Measurements from ENCODE around the gene NCK2.

Gene NCK2

DNA sequence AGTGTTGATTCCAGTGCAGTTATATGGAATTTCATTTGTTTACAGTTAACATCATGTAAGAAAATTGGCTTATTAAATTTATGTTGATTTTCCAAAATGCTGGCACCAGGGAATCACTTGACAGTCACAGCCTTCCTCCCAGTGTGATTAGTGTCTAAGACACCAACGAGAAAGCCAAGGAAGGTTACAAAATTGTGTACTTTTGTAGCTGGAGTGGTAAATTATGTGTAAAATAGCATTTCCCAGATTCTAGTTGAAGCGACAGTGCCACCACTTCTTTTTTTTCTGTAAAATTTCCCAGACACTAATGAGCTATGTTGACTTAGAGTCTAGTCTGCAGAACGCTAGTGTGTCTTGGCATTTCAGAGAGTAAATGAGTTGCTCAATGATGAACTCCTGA is 101.3 kb downstream of the NCK2 start:
- H3K4me3 ChIP-seq (ENCODE audit: low read length, poor library complexity, severe bottlenecking) = no peak overlapping the region
- H3K79me2 ChIP-seq (ENCODE audit: insufficient read depth, low read length) = peaks cover 50% of the 10 kb centered on the region
- no peak overlapping the region for H3K9ac ChIP-seq (ENCODE audit: low read depth, low read length, poor library complexity, severe bottlenecking)
- no peaks in the 10 kb centered on the region for H3K9me3 ChIP-seq (ENCODE audit: insufficient read depth, low read depth, low read length)
- no peaks in the 10 kb centered on the region for H3F3A ChIP-seq (ENCODE audit: low read depth)
- no peaks in the 10 kb centered on the region; the same call in 1 of the 2 replicates for H3K36me3 ChIP-seq (ENCODE audit: insufficient read depth, low read length)
- no peak overlapping the region for H2AFZ ChIP-seq (ENCODE audit: low read length)
- H3K4me2 ChIP-seq (ENCODE audit: low read depth, low read length, poor library complexity, severe bottlenecking) = no peak overlapping the region
- no peaks in the 10 kb centered on the region for H4K20me1 ChIP-seq (ENCODE audit: insufficient read depth, low read length, poor library complexity, severe bottlenecking)
- H3K4me1 ChIP-seq (ENCODE audit: insufficient read depth, low read length, poor library complexity, severe bottlenecking) = peaks cover 9% of the 10 kb centered on the region
- no peaks in the 10 kb centered on the region for H3K9me2 ChIP-seq (replicated peaks; ENCODE audit: low read depth, low read length)
- no peak for TF ChIP-seq EZH2phosphoT487 (IDR thresholded peaks at IDR 0.05; ENCODE audit: borderline replicate concordance)
- TF ChIP-seq CTCF (conservative IDR thresholded peaks at IDR 0.05; ENCODE audit: low read length) = no peak
- no peaks in the 10 kb centered on the region for H3K27me3 ChIP-seq (ENCODE audit: insufficient read depth, low read length, poor library complexity, severe bottlenecking)

- H4K20me1 ChIP-seq (ENCODE audit: insufficient read depth, low read length, poor library complexity, severe bottlenecking) = no peaks in the 10 kb centered on the region
- no peak overlapping the region for H3K9ac ChIP-seq (ENCODE audit: low read depth, low read length, poor library complexity, severe bottlenecking)
- no peak overlapping the region for H2AFZ ChIP-seq (ENCODE audit: low read length)
- no peaks in the 10 kb centered on the region for H3K4me1 ChIP-seq (ENCODE audit: insufficient read depth, low read length, poor library complexity, severe bottlenecking)
- no peak for TF ChIP-seq CTCF (conservative IDR thresholded peaks at IDR 0.05; ENCODE audit: low read length)
- no peak for TF ChIP-seq EZH2phosphoT487 (IDR thresholded peaks at IDR 0.05; ENCODE audit: borderline replicate concordance)
- H3K9me3 ChIP-seq (ENCODE audit: insufficient read depth, low read depth, low read length) = no peaks in the 10 kb centered on the region
- no peak overlapping the region for H3K4me3 ChIP-seq (ENCODE audit: low read length, poor library complexity, severe bottlenecking)
- H3F3A ChIP-seq (ENCODE audit: low read depth) = no peaks in the 10 kb centered on the region
- no peaks in the 10 kb centered on the region; the same call in 1 of the 2 replicates for H3K36me3 ChIP-seq (ENCODE audit: insufficient read depth, low read length)
- peaks cover 51% of the 10 kb centered on the region; the same call in 1 of the 2 replicates for H3K79me2 ChIP-seq (ENCODE audit: insufficient read depth, low read length)
- H3K4me2 ChIP-seq (ENCODE audit: low read depth, low read length, poor library complexity, severe bottlenecking) = no peak overlapping the region
- no peaks in the 10 kb centered on the region for H3K27me3 ChIP-seq (ENCODE audit: insufficient read depth, low read length, poor library complexity, severe bottlenecking)
- no peaks in the 10 kb centered on the region for H3K9me2 ChIP-seq (replicated peaks; ENCODE audit: low read depth, low read length)
These were observed 102.3 kb downstream of the NCK2 start for GRCh38 chr2:105847056-105847455.

DNA sequence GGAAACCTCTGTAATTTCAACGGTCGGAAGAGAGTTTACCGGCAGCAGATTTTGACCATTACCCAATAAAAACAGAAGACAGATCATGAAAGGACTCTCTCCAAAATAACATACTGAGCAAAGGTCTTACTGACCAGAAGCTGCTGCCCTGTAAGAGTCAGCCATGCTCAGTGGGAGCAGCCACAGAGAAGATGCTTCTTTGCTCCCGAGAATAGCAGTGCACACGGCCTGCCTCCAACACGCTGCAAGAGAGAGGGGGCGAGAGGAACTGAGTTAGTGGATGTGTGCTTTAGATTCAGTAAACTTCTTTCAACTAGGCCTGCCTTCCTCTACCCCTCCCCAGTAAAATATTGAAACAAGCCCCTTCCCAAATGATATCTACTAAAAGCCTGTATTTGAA is 103.7 kb downstream of the NCK2 start:
- H3K79me2 ChIP-seq (ENCODE audit: insufficient read depth, low read length) = peaks cover 57% of the 10 kb centered on the region; the same call in 1 of the 2 replicates
- H3K27me3 ChIP-seq (ENCODE audit: insufficient read depth, low read length, poor library complexity, severe bottlenecking) = no peaks in the 10 kb centered on the region
- no peaks in the 10 kb centered on the region for H3K4me1 ChIP-seq (ENCODE audit: insufficient read depth, low read length, poor library complexity, severe bottlenecking)

More for the DNA sequence above, 103.7 kb downstream of the NCK2 start:
- Histone ChIP-seq H3K4me2 (ENCODE audit: low read depth, low read length, poor library complexity, severe bottlenecking) (no peak overlapping the region), H4K20me1 (ENCODE audit: insufficient read depth, low read length, poor library complexity, severe bottlenecking) (no peaks in the 10 kb centered on the region), H3K36me3 (ENCODE audit: insufficient read depth, low read length) (no peaks in the 10 kb centered on the region; the same call in 1 of the 2 replicates), H3K9ac (ENCODE audit: low read depth, low read length, poor library complexity, severe bottlenecking) (no peak overlapping the region), H2AFZ (ENCODE audit: low read length) (no peak overlapping the region), H3F3A (ENCODE audit: low read depth) (no peaks in the 10 kb centered on the region), H3K4me3 (ENCODE audit: low read length, poor library complexity, severe bottlenecking) (no peak overlapping the region), H3K9me3 (ENCODE audit: insufficient read depth, low read depth, low read length) (no peaks in the 10 kb centered on the region), H3K9me2 (replicated peaks; ENCODE audit: low read depth, low read length) (no peaks in the 10 kb centered on the region)
- TF ChIP-seq CTCF (conservative IDR thresholded peaks at IDR 0.05; ENCODE audit: low read length) = no peak
- no peak for TF ChIP-seq EZH2phosphoT487 (IDR thresholded peaks at IDR 0.05; ENCODE audit: borderline replicate concordance)

Data from Loucy (cell line).